ENCODE data around the gene M1AP. TPM values are rescaled to one million over a fixed set of nuclear protein-coding genes. Genes with fewer than 3 reads are reported as not detected.
A peak's percentile ranks its signal among the peaks of the same experiment; 100 is the strongest.

M1AP gene
- total RNA-seq, 2 donors from 2014 or later, result not detected

GRCh38 chr2:74556831-74557370 lies 91.2 kb downstream of the M1AP start:
- Mint-ChIP-seq H3K4me3 (no peak overlapping the region), H3K4me1 (peaks cover 12% of the 10 kb centered on the region), H3K27me3 (peaks cover 8% of the 10 kb centered on the region), H3K27ac (no peak overlapping the region), H3K36me3 (ENCODE audit: low read depth) (peaks cover 26% of the 10 kb centered on the region), H3K9me3 (no peaks in the 10 kb centered on the region)
- ATAC-seq (replicated peaks), result no peak

- peak overlapping the region; percentile 86 for H3K4me3 Mint-ChIP-seq
Observed at GRCh38 chr2:74556159-74556558, 92.0 kb downstream of the M1AP start.

GRCh38 chr2:74555610-74556103 lies 92.5 kb downstream of the M1AP start:
- Mint-ChIP-seq H3K4me3 (peak overlapping the region; percentile 86), H3K27me3 (peaks cover 11% of the 10 kb centered on the region), H3K4me1 (peaks cover 11% of the 10 kb centered on the region), H3K27ac (peak overlapping the region; percentile 85), H3K36me3 (ENCODE audit: low read depth) (peaks cover 26% of the 10 kb centered on the region), H3K9me3 (no peaks in the 10 kb centered on the region)
- ATAC-seq (replicated peaks), result no peak

More at GRCh38 chr2:74556159-74556558, 92.0 kb downstream of the M1AP start:
- Mint-ChIP-seq H3K4me1 (peaks cover 12% of the 10 kb centered on the region), H3K36me3 (ENCODE audit: low read depth) (peaks cover 26% of the 10 kb centered on the region), H3K27ac (no peak overlapping the region), H3K9me3 (no peaks in the 10 kb centered on the region), H3K27me3 (peaks cover 12% of the 10 kb centered on the region)
- no peak for ATAC-seq (replicated peaks)

- peak; percentile 74 for ATAC-seq (replicated peaks)
- Mint-ChIP-seq H3K9me3 (no peaks in the 10 kb centered on the region), H3K27me3 (peaks cover 14% of the 10 kb centered on the region), H3K36me3 (ENCODE audit: low read depth) (peaks cover 26% of the 10 kb centered on the region), H3K4me3 (peak overlapping the region; percentile 86), H3K4me1 (peaks cover 6% of the 10 kb centered on the region), H3K27ac (peak overlapping the region; percentile 85)
Observed at GRCh38 chr2:74554820-74555531, 93.2 kb downstream of the M1AP start.

GRCh38 chr2:74553892-74554819 lies 94.0 kb downstream of the M1AP start, which contains the start of the genes DOK1 and LOXL3:
DOK1 (plus strand) TSS chr2:74554720; CDS start chr2:74554755, 35 bp downstream.
LOXL3 (minus strand) TSS chr2:74553942; CDS start chr2:74552634, 1,308 bp downstream.
- Mint-ChIP-seq H3K4me3 (peak within 1 kb of the TSS; percentile 86), H3K36me3 (ENCODE audit: low read depth) (peaks cover 26% of the 10 kb centered on the region), H3K27me3 (peaks cover 19% of the 10 kb centered on the region), H3K4me1 (peaks cover 6% of the 10 kb centered on the region), H3K9me3 (no peaks in the 10 kb centered on the region), H3K27ac (peak within 1 kb of the TSS; percentile 85)
- peak; percentile 88 for ATAC-seq (replicated peaks)

GRCh38 chr2:74552914-74553811 lies 95.0 kb downstream of the M1AP start:
- no peak for ATAC-seq (replicated peaks)
- peaks cover 23% of the 10 kb centered on the region for H3K27me3 Mint-ChIP-seq
- H3K4me3 Mint-ChIP-seq, result peak overlapping the region; percentile 56
- H3K27ac Mint-ChIP-seq, result peak overlapping the region; percentile 66
- H3K9me3 Mint-ChIP-seq, result no peaks in the 10 kb centered on the region
- peaks cover 9% of the 10 kb centered on the region for H3K4me1 Mint-ChIP-seq
- peaks cover 26% of the 10 kb centered on the region for H3K36me3 Mint-ChIP-seq (ENCODE audit: low read depth)

GRCh38 chr2:74551942-74552913 lies 95.9 kb downstream of the M1AP start:
- Mint-ChIP-seq H3K36me3 (ENCODE audit: low read depth) (peaks cover 23% of the 10 kb centered on the region), H3K4me1 (peaks cover 9% of the 10 kb centered on the region), H3K27ac (peak overlapping the region; percentile 11), H3K9me3 (no peaks in the 10 kb centered on the region), H3K27me3 (peaks cover 28% of the 10 kb centered on the region), H3K4me3 (peak overlapping the region; percentile 20)
- no peak for ATAC-seq (replicated peaks)

- H3K4me1 Mint-ChIP-seq, result peaks cover 9% of the 10 kb centered on the region
- H3K9me3 Mint-ChIP-seq, result no peaks in the 10 kb centered on the region
- H3K27ac Mint-ChIP-seq, result no peak overlapping the region
- H3K27me3 Mint-ChIP-seq, result peaks cover 30% of the 10 kb centered on the region
- H3K36me3 Mint-ChIP-seq (ENCODE audit: low read depth), result peaks cover 16% of the 10 kb centered on the region
- H3K4me3 Mint-ChIP-seq, result no peak overlapping the region
- ATAC-seq (replicated peaks), result no peak
Observed at GRCh38 chr2:74551530-74551929, 96.6 kb downstream of the M1AP start.

- H3K27me3 Mint-ChIP-seq, result peaks cover 36% of the 10 kb centered on the region
- no peak for ATAC-seq (replicated peaks)
- H3K36me3 Mint-ChIP-seq (ENCODE audit: low read depth), result peaks cover 8% of the 10 kb centered on the region
- peaks cover 9% of the 10 kb centered on the region for H3K4me1 Mint-ChIP-seq
- H3K9me3 Mint-ChIP-seq, result no peaks in the 10 kb centered on the region
- peak overlapping the region; percentile 59 for H3K4me3 Mint-ChIP-seq
- H3K27ac Mint-ChIP-seq, result no peak overlapping the region
Observed at GRCh38 chr2:74550231-74550630, 97.9 kb downstream of the M1AP start.

GRCh38 chr2:74548900-74549826 lies 99.0 kb downstream of the M1AP start:
- Mint-ChIP-seq H3K4me3 (peak overlapping the region; percentile 73), H3K27me3 (peaks cover 36% of the 10 kb centered on the region), H3K9me3 (no peaks in the 10 kb centered on the region), H3K36me3 (ENCODE audit: low read depth) (no peaks in the 10 kb centered on the region), H3K4me1 (peaks cover 9% of the 10 kb centered on the region), H3K27ac (no peak overlapping the region)
- ATAC-seq (replicated peaks), result peak; percentile 87

- H3K4me3 Mint-ChIP-seq, result peak overlapping the region; percentile 73
- H3K36me3 Mint-ChIP-seq (ENCODE audit: low read depth), result no peaks in the 10 kb centered on the region
- no peak overlapping the region for H3K27ac Mint-ChIP-seq
- H3K27me3 Mint-ChIP-seq, result peaks cover 36% of the 10 kb centered on the region
- no peaks in the 10 kb centered on the region for H3K9me3 Mint-ChIP-seq
- H3K4me1 Mint-ChIP-seq, result peaks cover 9% of the 10 kb centered on the region
- ATAC-seq (replicated peaks), result no peak
Observed at GRCh38 chr2:74548285-74548899, 99.7 kb downstream of the M1AP start.

Measured in activated T-helper 17 cell treated with anti-CD3 and anti-CD28 coated beads, Interleukin-2, amount 50 U/mL, for 72 hours (primary cell).